ENCODE data around the gene ZDHHC17. TPM values are rescaled to one million over a fixed set of nuclear protein-coding genes. Genes with fewer than 3 reads are reported as not detected.

ZDHHC17 gene
- total RNA-seq, 2 experiments from 2014 or later, result 31.7 to 37.4 TPM

GRCh38 chr12:76782526-76782925 lies 18.6 kb downstream of the ZDHHC17 start:
- no peak for ATAC-seq (ENCODE audit: low read depth)
- POLR2A ChIA-PET, result no interaction called here
- Mint-ChIP-seq H3K4me1 (peaks cover 12% of the 10 kb centered on the region), H3K4me3 (no peak overlapping the region), H3K36me3 (peaks cover 40% of the 10 kb centered on the region), H3K27ac (no peak overlapping the region), H3K27me3 (no peaks in the 10 kb centered on the region), H3K9me3 (peaks cover 7% of the 10 kb centered on the region)
- DNase-seq, result no peak

DNA sequence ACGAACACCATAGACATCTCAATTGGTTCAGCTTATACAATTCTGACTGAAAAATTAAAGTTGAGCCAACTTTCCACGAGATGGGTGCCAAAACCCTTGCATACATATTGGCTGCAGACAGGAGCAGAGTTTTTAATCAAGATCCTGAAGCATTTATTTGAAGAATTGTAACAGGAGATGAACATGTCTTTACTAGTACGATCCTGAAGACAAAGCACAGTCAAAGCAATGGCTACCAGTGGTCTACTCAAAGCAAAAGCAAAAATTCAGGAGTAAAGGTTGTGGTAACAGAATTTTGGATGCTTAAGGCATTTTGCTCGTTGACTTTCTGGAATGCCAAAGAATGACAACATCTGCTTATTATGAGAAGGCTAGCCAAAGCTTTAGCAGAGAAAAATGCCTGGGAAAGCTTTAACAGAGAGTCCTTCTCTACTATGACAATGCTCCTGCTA lies 20.7 kb downstream of the ZDHHC17 start:
- Mint-ChIP-seq H3K36me3 (peaks cover 29% of the 10 kb centered on the region), H3K27ac (no peak overlapping the region), H3K9me3 (peaks cover 4% of the 10 kb centered on the region), H3K4me3 (no peak overlapping the region), H3K27me3 (no peaks in the 10 kb centered on the region), H3K4me1 (peaks cover 5% of the 10 kb centered on the region)
- DNase-seq, result no peak
- POLR2A ChIA-PET, result no interaction called here
- ATAC-seq (ENCODE audit: low read depth), result no peak

DNA sequence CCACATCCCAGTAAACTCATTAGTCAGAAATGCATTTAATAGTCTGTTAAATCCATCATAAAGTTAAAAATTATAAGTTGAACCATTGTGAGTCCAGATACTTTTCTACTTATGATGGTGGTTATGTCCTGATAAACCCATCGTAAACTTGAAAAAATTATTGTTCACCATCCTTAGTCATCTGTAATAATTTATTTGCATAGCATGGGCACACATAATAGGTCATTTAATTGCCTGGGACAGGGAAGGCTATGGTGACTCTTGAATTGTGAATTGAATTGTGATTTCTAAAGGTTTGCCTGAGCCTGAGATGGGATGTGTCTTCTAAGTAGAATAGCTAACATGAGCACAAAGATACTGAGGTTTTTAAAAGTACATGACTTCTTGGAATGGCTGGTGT lies 21.5 kb downstream of the ZDHHC17 start:
- peaks cover 1% of the 10 kb centered on the region for H3K9me3 Mint-ChIP-seq
- no peaks in the 10 kb centered on the region for H3K27me3 Mint-ChIP-seq
- H3K4me1 Mint-ChIP-seq, result peaks cover 3% of the 10 kb centered on the region
- no peak for DNase-seq
- H3K36me3 Mint-ChIP-seq, result peaks cover 22% of the 10 kb centered on the region
- no peak overlapping the region for H3K27ac Mint-ChIP-seq
- ATAC-seq (ENCODE audit: low read depth), result no peak
- POLR2A ChIA-PET, result no interaction called here
- H3K4me3 Mint-ChIP-seq, result no peak overlapping the region

DNA sequence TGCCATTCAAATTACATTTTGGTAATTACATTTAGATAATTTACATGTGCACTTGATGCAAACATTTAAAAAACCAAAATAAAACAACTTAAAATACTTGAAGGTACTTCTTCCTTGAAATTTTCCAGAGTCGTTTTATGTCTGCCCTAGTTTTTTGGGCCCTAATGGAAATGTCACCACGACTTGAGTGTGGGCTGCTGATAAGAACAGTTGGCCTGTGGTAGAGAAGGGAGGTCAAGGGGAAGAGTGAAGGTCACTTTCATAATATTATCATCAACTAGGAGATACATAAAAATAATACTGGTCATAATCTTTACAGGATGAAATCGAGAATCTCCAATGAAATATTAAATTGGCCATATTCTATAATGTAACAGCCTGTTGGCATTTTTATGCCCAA lies 23.1 kb downstream of the ZDHHC17 start:
- no peak for ATAC-seq (ENCODE audit: low read depth)
- POLR2A ChIA-PET, result no interaction called here
- Mint-ChIP-seq H3K27me3 (no peaks in the 10 kb centered on the region), H3K4me1 (peaks cover 4% of the 10 kb centered on the region), H3K9me3 (no peaks in the 10 kb centered on the region), H3K4me3 (no peak overlapping the region), H3K27ac (no peak overlapping the region), H3K36me3 (peaks cover 18% of the 10 kb centered on the region)
- no peak for DNase-seq

- no peak for DNase-seq
- Mint-ChIP-seq H3K4me1 (peaks cover 4% of the 10 kb centered on the region), H3K36me3 (peaks cover 13% of the 10 kb centered on the region), H3K9me3 (no peaks in the 10 kb centered on the region), H3K27me3 (no peaks in the 10 kb centered on the region), H3K27ac (no peak overlapping the region), H3K4me3 (no peak overlapping the region)
- POLR2A ChIA-PET, result no interaction called here
- ATAC-seq (ENCODE audit: low read depth), result no peak
Measured at GRCh38 chr12:76787689-76788088, 23.8 kb downstream of the ZDHHC17 start.

DNA sequence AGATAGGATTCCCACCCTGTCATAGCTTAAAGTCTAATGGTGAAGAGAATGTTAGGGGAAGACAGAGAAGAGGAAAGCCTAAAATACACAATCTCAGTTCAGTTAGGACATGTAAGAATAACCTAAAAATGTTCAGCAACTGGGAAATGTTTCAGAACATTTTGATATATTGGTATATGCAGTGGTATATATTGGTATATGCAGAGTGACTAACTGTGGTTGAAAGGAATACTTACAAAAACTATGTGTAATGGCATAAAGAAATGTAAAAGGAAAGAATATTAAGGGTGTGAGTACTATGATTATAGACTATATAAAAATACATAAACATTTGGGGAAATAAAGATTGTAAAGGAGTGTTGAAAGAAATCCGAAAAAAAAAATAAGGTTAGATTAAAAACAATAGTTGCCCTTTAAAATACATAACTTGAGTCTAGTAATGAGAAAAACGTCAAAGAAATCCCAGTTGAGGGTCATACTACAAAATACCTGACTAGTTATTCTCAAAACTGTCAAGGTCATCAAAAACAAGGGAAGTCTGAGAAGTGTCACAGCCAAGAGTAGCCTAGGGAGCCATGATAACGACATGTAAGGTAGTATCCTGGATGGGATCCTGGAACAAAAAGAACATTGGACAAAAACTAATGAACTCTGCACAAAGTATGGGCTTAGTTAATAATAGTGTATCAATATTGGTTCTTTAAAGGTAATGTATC lies 25.6 kb downstream of the ZDHHC17 start:
- Mint-ChIP-seq H3K4me3 (no peak overlapping the region), H3K27ac (no peak overlapping the region), H3K27me3 (no peaks in the 10 kb centered on the region), H3K9me3 (no peaks in the 10 kb centered on the region), H3K4me1 (peaks cover 7% of the 10 kb centered on the region), H3K36me3 (peaks cover 6% of the 10 kb centered on the region)
- ATAC-seq (ENCODE audit: low read depth) (no peak), DNase-seq (no peak)
- POLR2A ChIA-PET, result interaction anchor here (0.8 kb wide), 1 partner anchor 26 kb away, joined by 3 read pairs; no protein-coding TSS in a partner anchor

- no peak for DNase-seq
- POLR2A ChIA-PET, result interaction anchor here (0.6 to 0.8 kb wide), 2 partner anchors 27 to 276 kb away, joined by 3 to 4 read pairs; no protein-coding TSS in a partner anchor
- Mint-ChIP-seq H3K9me3 (no peaks in the 10 kb centered on the region), H3K4me3 (no peak overlapping the region), H3K27me3 (no peaks in the 10 kb centered on the region), H3K36me3 (peaks cover 3% of the 10 kb centered on the region), H3K4me1 (peaks cover 4% of the 10 kb centered on the region), H3K27ac (no peak overlapping the region)
- no peak for ATAC-seq (ENCODE audit: low read depth)
Measured at GRCh38 chr12:76790564-76791552, 26.9 kb downstream of the ZDHHC17 start.

DNA sequence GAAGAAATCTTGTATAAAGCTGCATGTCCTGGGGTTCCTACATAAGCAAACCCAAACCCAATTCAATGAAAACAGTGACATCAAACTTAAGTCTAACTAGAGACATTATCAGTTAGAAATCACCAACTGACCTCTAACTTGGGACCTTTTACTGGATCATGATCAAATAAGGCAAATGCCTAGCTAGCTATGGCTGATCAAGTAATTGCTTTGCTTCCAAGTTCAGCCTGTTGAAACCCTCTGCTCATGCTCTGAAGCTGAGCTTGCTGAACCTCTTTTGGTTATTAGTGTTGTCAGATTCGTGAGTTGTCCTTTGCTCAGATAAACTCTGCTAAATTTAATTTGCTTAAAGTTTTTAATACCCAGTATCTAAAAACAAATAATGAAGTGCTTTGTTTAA lies 28.9 kb downstream of the ZDHHC17 start:
- ATAC-seq (ENCODE audit: low read depth) (no peak), DNase-seq (no peak)
- H3K9me3 Mint-ChIP-seq, result no peaks in the 10 kb centered on the region
- H3K4me3 Mint-ChIP-seq, result no peak overlapping the region
- no peak overlapping the region for H3K27ac Mint-ChIP-seq
- POLR2A ChIA-PET, result no interaction called here
- H3K4me1 Mint-ChIP-seq, result peaks cover 6% of the 10 kb centered on the region
- peaks cover under 1% of the 10 kb centered on the region for H3K36me3 Mint-ChIP-seq
- no peaks in the 10 kb centered on the region for H3K27me3 Mint-ChIP-seq

- Mint-ChIP-seq H3K4me1 (peaks cover 4% of the 10 kb centered on the region), H3K27ac (peak overlapping the region; percentile 60), H3K27me3 (no peaks in the 10 kb centered on the region), H3K4me3 (no peak overlapping the region), H3K36me3 (peaks cover 38% of the 10 kb centered on the region), H3K9me3 (peaks cover 8% of the 10 kb centered on the region)
- POLR2A ChIA-PET, result no interaction called here
- DNase-seq (no peak), ATAC-seq (ENCODE audit: low read depth) (no peak)
Measured at GRCh38 chr12:76798864-76799263, 34.9 kb downstream of the ZDHHC17 start.

- peaks cover 9% of the 10 kb centered on the region for H3K4me1 Mint-ChIP-seq
- peaks cover 8% of the 10 kb centered on the region for H3K9me3 Mint-ChIP-seq
- ATAC-seq (ENCODE audit: low read depth) (no peak), DNase-seq (no peak)
- H3K27ac Mint-ChIP-seq, result no peak overlapping the region
- H3K4me3 Mint-ChIP-seq, result no peak overlapping the region
- POLR2A ChIA-PET, result no interaction called here
- no peaks in the 10 kb centered on the region for H3K27me3 Mint-ChIP-seq
- H3K36me3 Mint-ChIP-seq, result peaks cover 38% of the 10 kb centered on the region
Measured at GRCh38 chr12:76799362-76799761, 35.4 kb downstream of the ZDHHC17 start.

DNA sequence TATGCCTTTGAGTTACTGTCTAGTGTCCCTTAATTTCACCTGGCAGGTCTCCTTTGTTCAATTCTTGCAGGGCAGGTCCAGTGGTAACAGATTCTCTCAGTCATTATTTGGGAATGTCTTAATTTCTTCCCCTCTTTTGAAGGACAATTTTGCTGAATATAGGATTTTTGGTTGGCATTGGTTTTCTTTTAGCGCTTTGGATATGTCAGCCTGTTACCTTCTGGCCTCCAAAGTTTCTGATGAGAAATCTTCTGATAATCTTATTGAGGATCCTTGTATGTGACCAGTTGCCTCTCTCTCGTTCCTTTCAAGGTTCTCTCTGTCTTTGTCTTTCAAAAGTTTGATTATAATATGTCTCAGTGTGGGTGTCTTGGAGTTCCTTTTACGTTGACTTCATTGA lies 38.1 kb downstream of the ZDHHC17 start:
- H3K36me3 Mint-ChIP-seq, result peaks cover 39% of the 10 kb centered on the region
- DNase-seq (no peak), ATAC-seq (ENCODE audit: low read depth) (no peak)
- no peak overlapping the region for H3K27ac Mint-ChIP-seq
- peaks cover 8% of the 10 kb centered on the region for H3K9me3 Mint-ChIP-seq
- POLR2A ChIA-PET, result no interaction called here
- no peaks in the 10 kb centered on the region for H3K27me3 Mint-ChIP-seq
- peaks cover 11% of the 10 kb centered on the region for H3K4me1 Mint-ChIP-seq
- no peak overlapping the region for H3K4me3 Mint-ChIP-seq

- no peak overlapping the region for H3K27ac Mint-ChIP-seq
- H3K4me3 Mint-ChIP-seq, result no peak overlapping the region
- DNase-seq (no peak), ATAC-seq (ENCODE audit: low read depth) (no peak)
- H3K4me1 Mint-ChIP-seq, result peaks cover 11% of the 10 kb centered on the region
- peaks cover 8% of the 10 kb centered on the region for H3K9me3 Mint-ChIP-seq
- peaks cover 25% of the 10 kb centered on the region for H3K36me3 Mint-ChIP-seq
- POLR2A ChIA-PET, result no interaction called here
- no peaks in the 10 kb centered on the region for H3K27me3 Mint-ChIP-seq
Measured at GRCh38 chr12:76804435-76804976, 40.6 kb downstream of the ZDHHC17 start.

DNA sequence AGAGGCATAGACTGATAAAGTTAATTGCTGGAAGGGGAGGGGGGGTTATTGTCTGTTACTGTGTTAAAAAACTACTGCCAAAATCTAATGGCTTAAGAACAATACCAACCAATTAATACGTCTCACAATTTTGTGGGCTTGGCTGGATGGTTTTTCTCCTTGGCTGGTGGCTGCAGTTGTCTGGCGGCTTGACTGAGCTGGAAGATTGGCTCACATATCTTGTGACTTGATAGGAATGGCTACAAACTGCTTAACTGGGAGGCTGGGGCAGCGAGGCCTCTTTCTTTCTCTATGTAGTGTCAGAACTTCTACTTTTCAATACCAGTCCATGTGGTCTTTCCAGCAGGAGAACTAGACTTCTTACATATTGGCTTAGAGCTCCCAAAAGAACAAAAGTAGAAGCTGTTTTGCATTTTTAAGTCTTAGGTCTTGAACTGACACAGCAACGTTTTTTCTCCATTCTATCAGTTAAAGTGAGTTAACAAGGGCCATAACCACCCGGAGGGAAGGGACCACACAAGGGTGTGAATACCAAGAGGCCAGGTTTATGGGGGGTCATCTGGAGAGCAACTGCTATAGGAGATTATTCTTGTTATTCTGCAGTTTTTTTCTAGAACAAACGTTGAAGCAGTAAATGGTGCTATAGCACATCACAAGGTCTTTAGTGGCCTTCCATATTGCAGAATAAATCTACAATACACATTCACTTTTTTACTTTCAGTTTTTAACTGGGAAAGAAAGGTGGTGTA lies 46.9 kb downstream of the ZDHHC17 start:
- Mint-ChIP-seq H3K4me3 (no peak overlapping the region), H3K9me3 (no peaks in the 10 kb centered on the region), H3K4me1 (no peaks in the 10 kb centered on the region), H3K36me3 (no peaks in the 10 kb centered on the region), H3K27me3 (no peaks in the 10 kb centered on the region), H3K27ac (no peak overlapping the region)
- ATAC-seq (ENCODE audit: low read depth), result no peak
- no peak for DNase-seq
- POLR2A ChIA-PET, result no interaction called here

Data from activated naive CD8-positive, alpha-beta T cell treated with anti-CD3 and anti-CD28 coated beads, Interleukin-2, amount 10 ng/mL, durations not matched to agents 7 days and 5 days (primary cell).